HL-60 (cell line): ENCODE results near the gene FAM174C.

Experiments
- GABPA ChIP-seq: IDR thresholded peaks from 2 replicates; pipeline ENCODE4 v1.6.1; 2012; ENCODE audit warnings: low read depth
- TF ChIP-seq, protein P1 (sequence below): IDR thresholded peaks from 2 replicates; pipeline ENCODE4 v1.6.1; 2012; ENCODE audit warnings: low read depth; ENCODE audit not compliant: insufficient replicate concordance
- TF ChIP-seq, protein P2 (sequence below): IDR thresholded peaks from one replicate; pipeline ENCODE4 v1.5.1; 2011; ENCODE audit warnings: low read length, control low read depth, inconsistent platforms; ENCODE audit not compliant: insufficient read depth

GRCh38 chr19:1307320-1307719 is 32.0 kb downstream of the FAM174C start:
- TF ChIP-seq, protein P1, sequence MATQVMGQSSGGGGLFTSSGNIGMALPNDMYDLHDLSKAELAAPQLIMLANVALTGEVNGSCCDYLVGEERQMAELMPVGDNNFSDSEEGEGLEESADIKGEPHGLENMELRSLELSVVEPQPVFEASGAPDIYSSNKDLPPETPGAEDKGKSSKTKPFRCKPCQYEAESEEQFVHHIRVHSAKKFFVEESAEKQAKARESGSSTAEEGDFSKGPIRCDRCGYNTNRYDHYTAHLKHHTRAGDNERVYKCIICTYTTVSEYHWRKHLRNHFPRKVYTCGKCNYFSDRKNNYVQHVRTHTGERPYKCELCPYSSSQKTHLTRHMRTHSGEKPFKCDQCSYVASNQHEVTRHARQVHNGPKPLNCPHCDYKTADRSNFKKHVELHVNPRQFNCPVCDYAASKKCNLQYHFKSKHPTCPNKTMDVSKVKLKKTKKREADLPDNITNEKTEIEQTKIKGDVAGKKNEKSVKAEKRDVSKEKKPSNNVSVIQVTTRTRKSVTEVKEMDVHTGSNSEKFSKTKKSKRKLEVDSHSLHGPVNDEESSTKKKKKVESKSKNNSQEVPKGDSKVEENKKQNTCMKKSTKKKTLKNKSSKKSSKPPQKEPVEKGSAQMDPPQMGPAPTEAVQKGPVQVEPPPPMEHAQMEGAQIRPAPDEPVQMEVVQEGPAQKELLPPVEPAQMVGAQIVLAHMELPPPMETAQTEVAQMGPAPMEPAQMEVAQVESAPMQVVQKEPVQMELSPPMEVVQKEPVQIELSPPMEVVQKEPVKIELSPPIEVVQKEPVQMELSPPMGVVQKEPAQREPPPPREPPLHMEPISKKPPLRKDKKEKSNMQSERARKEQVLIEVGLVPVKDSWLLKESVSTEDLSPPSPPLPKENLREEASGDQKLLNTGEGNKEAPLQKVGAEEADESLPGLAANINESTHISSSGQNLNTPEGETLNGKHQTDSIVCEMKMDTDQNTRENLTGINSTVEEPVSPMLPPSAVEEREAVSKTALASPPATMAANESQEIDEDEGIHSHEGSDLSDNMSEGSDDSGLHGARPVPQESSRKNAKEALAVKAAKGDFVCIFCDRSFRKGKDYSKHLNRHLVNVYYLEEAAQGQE, result no peak
- TF ChIP-seq, protein P2, sequence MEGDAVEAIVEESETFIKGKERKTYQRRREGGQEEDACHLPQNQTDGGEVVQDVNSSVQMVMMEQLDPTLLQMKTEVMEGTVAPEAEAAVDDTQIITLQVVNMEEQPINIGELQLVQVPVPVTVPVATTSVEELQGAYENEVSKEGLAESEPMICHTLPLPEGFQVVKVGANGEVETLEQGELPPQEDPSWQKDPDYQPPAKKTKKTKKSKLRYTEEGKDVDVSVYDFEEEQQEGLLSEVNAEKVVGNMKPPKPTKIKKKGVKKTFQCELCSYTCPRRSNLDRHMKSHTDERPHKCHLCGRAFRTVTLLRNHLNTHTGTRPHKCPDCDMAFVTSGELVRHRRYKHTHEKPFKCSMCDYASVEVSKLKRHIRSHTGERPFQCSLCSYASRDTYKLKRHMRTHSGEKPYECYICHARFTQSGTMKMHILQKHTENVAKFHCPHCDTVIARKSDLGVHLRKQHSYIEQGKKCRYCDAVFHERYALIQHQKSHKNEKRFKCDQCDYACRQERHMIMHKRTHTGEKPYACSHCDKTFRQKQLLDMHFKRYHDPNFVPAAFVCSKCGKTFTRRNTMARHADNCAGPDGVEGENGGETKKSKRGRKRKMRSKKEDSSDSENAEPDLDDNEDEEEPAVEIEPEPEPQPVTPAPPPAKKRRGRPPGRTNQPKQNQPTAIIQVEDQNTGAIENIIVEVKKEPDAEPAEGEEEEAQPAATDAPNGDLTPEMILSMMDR, result no peak
- TF ChIP-seq GABPA, result no peak
